Frontal cortex (tissue), 4 donors: Measurements from ENCODE around the gene HOXB6. TPM values are rescaled to one million over a fixed set of nuclear protein-coding genes. Genes with fewer than 3 reads are reported as not detected.

Source experiments
- DNase-seq, 2 donors: peaks; one replicate each; pipeline ENCODE4 v3.0.0; 2012; ENCODE audit warnings: low spot score in 2 of 2
- FAIRE-seq: peaks from 2 replicates; lab custom pipeline; 2012; peaks lifted over from hg19 to GRCh38; lab: Jason Lieb, UNC
- total RNA-seq: library from RNA; depleted of rRNA; stranded (reverse); fragments of >200 nt; gene quantifications from one replicate; pipeline ENCODE4 v1.2.3, GENCODE V29; 2014
- donor health status: control.
- donor health status: control.
- donor health status: control.

Gene HOXB6
- not detected for total RNA-seq

- FAIRE-seq = no peak
- DNase-seq = no peak
These were observed at the start of gene HOXB6 for GRCh38 chr17:48604770-48605329. Gene HOXB6 (minus strand): TSS chr17:48604986. CDS start chr17:48598150, 6,836 bp downstream.

- FAIRE-seq = no peak
These were observed 45.0 kb upstream of the HOXB6 start for GRCh38 chr17:48649741-48650140.

GRCh38 chr17:48647963-48648245 lies 43.1 kb upstream of the HOXB6 start:
- DNase-seq (no peak), FAIRE-seq (no peak)

More at GRCh38 chr17:48649741-48650140, 45.0 kb upstream of the HOXB6 start:
- no peak for DNase-seq

- peak; percentile 12 to 14 for DNase-seq
- no peak for FAIRE-seq
These were observed 42.5 kb upstream of the HOXB6 start for GRCh38 chr17:48647103-48647962.

- FAIRE-seq (no peak), DNase-seq (peak in 1 of 2 donors; percentile 6)
These were observed 41.7 kb upstream of the HOXB6 start for GRCh38 chr17:48646183-48647102.

GRCh38 chr17:48645639-48646182 lies 40.9 kb upstream of the HOXB6 start:
- DNase-seq = no peak
- FAIRE-seq = no peak

GRCh38 chr17:48644910-48645557 lies 40.2 kb upstream of the HOXB6 start:
- FAIRE-seq (no peak), DNase-seq (peak in 1 of 2 donors; percentile 14)

- DNase-seq (no peak), FAIRE-seq (no peak)
These were observed 39.4 kb upstream of the HOXB6 start for GRCh38 chr17:48644159-48644558.

- no peak for FAIRE-seq
- no peak for DNase-seq
These were observed 38.9 kb upstream of the HOXB6 start for GRCh38 chr17:48643697-48644012.

GRCh38 chr17:48642843-48643696 lies 38.3 kb upstream of the HOXB6 start:
- FAIRE-seq (no peak), DNase-seq (no peak)

- no peak for FAIRE-seq
These were observed 37.5 kb upstream of the HOXB6 start for GRCh38 chr17:48642059-48642842.

GRCh38 chr17:48641541-48642058 lies 36.8 kb upstream of the HOXB6 start:
- DNase-seq (no peak), FAIRE-seq (no peak)

More at GRCh38 chr17:48642059-48642842, 37.5 kb upstream of the HOXB6 start:
- DNase-seq = no peak

GRCh38 chr17:48640858-48641180 lies 36.0 kb upstream of the HOXB6 start:
- FAIRE-seq (no peak), DNase-seq (no peak)

GRCh38 chr17:48639982-48640857 lies 35.4 kb upstream of the HOXB6 start:
- DNase-seq = no peak
- FAIRE-seq = no peak

GRCh38 chr17:48639136-48639535 lies 34.4 kb upstream of the HOXB6 start:
- FAIRE-seq = no peak
- no peak for DNase-seq

- DNase-seq (no peak), FAIRE-seq (no peak)
These were observed 32.8 kb upstream of the HOXB6 start for GRCh38 chr17:48637323-48638260.
